ENCODE measurements around the gene B9D1. TPM values are rescaled to one million over a fixed set of nuclear protein-coding genes. Genes with fewer than 3 reads are reported as not detected.

The B9D1 gene
- total RNA-seq, 1 experiment from 2014 or later, result 20.0 TPM

DNA sequence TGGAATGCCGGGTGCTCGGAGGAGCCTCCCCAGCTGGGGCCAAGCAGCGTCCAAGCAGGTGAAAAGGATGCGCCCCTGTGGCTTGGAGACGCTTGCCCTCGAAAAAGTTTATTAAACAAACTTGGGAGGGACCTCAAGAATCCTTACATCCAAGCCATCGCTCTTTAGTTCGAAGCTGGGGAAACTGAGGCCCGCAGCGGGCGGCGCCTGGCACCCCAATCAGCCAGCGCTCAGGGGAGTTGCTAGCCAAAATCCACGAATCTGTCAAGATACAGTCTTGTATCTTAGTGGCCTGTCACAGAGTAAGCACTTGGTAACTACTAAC lies 553 bp upstream of the B9D1 start:
- intact Hi-C loops (cut with micrococcal nuclease), result loop anchor here (1.0 to 5.0 kb wide), 3 partner anchors 144 to 403 kb away; no protein-coding TSS in a partner anchor
- H3K4me3 ChIP-seq (replicated peaks in 1 of 2; ENCODE audit: low read depth in 1 of 2, low read length in 2 of 2), result peak overlapping the region; percentile 80 to 91
- no peak for DNase-seq (ENCODE audit: low read depth, low spot score)
- CTCF ChIA-PET, result interaction anchor here (0.8 to 5.1 kb wide), 27 partner anchors 9 to 754 kb away, joined by 3 to 69 read pairs (median 3); partner anchors contain the start of genes ALDH3A2 and MAPK7
- no peaks in the 10 kb centered on the region for H3K9me2 ChIP-seq (ENCODE audit: insufficient read depth)
- no peak overlapping the region for H2AFZ ChIP-seq (ENCODE audit: low read depth, low read length, poor library complexity, severe bottlenecking)
- peak overlapping the region; percentile 76; the same call in 1 of the 2 replicates for H3K27ac ChIP-seq (ENCODE audit: low read depth, low read length)
- 0 out of 2 replicates have a peak, but pooled peaks cover 12% of the 10 kb centered on the region for H3K79me2 ChIP-seq (ENCODE audit: insufficient read depth, low read length)
- no peaks in the 10 kb centered on the region for H3K9me3 ChIP-seq (ENCODE audit: control insufficient read depth in 1 of 2, insufficient read depth in 1 of 2, low read depth in 1 of 2, low read length in 2 of 2)
- no peak for ATAC-seq
- RAD21 ChIA-PET (ENCODE audit: low non-redundant PET in 1 of 2, low total read pairs in 2 of 2, uncharacterized antibody in 2 of 2, unreplicated experiment in 2 of 2), result interaction anchor here (0.6 to 2.3 kb wide), 7 partner anchors 15 to 404 kb away, joined by 3 to 12 read pairs (median 8); partner anchors contain the start of gene MAPK7 (in 2 of the 2)
- peaks cover 9 to 28% of the 10 kb centered on the region in 2 experiments for H3K4me1 ChIP-seq (ENCODE audit: control insufficient read depth in 1 of 2, insufficient read depth in 2 of 2, low read length in 2 of 2)
- TF ChIP-seq RAD21 (IDR thresholded peaks at IDR 0.05; ENCODE audit: low read depth) (no peak), CEBPB (IDR thresholded peaks at IDR 0.05; ENCODE audit: low read depth) (no peak), JUND (IDR thresholded peaks at IDR 0.05) (no peak), CBX3 (IDR thresholded peaks at IDR 0.05; ENCODE audit: low read depth) (no peak), FOSL1 (IDR thresholded peaks at IDR 0.05; ENCODE audit: low read depth) (no peak), TCF7L2 (IDR thresholded peaks at IDR 0.05; ENCODE audit: borderline replicate concordance, extremely low read depth, insufficient read depth, insufficient read length) (no peak)
- TF ChIP-seq, protein P1, sequence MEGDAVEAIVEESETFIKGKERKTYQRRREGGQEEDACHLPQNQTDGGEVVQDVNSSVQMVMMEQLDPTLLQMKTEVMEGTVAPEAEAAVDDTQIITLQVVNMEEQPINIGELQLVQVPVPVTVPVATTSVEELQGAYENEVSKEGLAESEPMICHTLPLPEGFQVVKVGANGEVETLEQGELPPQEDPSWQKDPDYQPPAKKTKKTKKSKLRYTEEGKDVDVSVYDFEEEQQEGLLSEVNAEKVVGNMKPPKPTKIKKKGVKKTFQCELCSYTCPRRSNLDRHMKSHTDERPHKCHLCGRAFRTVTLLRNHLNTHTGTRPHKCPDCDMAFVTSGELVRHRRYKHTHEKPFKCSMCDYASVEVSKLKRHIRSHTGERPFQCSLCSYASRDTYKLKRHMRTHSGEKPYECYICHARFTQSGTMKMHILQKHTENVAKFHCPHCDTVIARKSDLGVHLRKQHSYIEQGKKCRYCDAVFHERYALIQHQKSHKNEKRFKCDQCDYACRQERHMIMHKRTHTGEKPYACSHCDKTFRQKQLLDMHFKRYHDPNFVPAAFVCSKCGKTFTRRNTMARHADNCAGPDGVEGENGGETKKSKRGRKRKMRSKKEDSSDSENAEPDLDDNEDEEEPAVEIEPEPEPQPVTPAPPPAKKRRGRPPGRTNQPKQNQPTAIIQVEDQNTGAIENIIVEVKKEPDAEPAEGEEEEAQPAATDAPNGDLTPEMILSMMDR (IDR thresholded peaks at IDR 0.05 in 2 of 3, conservative IDR thresholded peaks at IDR 0.05 in 1 of 3; ENCODE audit: borderline replicate concordance in 1 of 3, insufficient read depth in 1 of 3, low read depth in 2 of 3, low read length in 2 of 3), result no peak
- POLR2A ChIA-PET, result interaction anchor here (1.0 to 1.9 kb wide), 4 partner anchors 9 to 285 kb away, joined by 3 to 13 read pairs (median 3); partner anchors contain the start of gene MAPK7
- no TSS peak for BruUV-seq (replicated peaks)
- peak overlapping the region; percentile 85 for H3K9ac ChIP-seq (ENCODE audit: low read length)
- H3K4me2 ChIP-seq (ENCODE audit: low read length), result peak overlapping the region; percentile 86
- H3K27me3 ChIP-seq (ENCODE audit: insufficient read depth, low read length), result no peaks in the 10 kb centered on the region
- H4K20me1 ChIP-seq (ENCODE audit: insufficient read depth), result no peaks in the 10 kb centered on the region
- H3K36me3 ChIP-seq (ENCODE audit: control insufficient read depth in 1 of 2, insufficient read depth in 2 of 2, low read length in 2 of 2), result peaks cover 4 to 7% of the 10 kb centered on the region in 2 experiments; a peak in 1 of 4 replicates

All from HCT116 (cell line).